Heart right ventricle (tissue), 16 donors: ENCODE results near the gene COL6A3. TPM values are rescaled to one million over a fixed set of nuclear protein-coding genes. Genes with fewer than 3 reads are reported as not detected.

ENCODE experiments used
- ATAC-seq, 8 donors: fragments of 200-7000 bp; cut with Tn5 transposase; one replicate each; pipeline ENCODE4 v1.9.1; 2020; ENCODE audit warnings: mild to moderate bottlenecking in 8 of 8, moderate library complexity in 8 of 8, moderate number of reproducible peaks in 1 of 8
- DNase-seq, 2 donors: peaks; one replicate each; pipeline ENCODE4 v3.0.0-alpha.2; 2020
- H3K27ac ChIP-seq, 10 donors: fragments of 200-600 bp; sonication (generic) in 2 of 10; one replicate each; pipeline versions ENCODE4 v1.5.0 to v1.8.0; 2020 to 2022; ENCODE audit warnings: mild to moderate bottlenecking in 3 of 10
- H3K27me3 ChIP-seq, 7 donors: fragments of 200-600 bp; one replicate each; pipeline ENCODE4 v1.8.0; 2021 to 2022; ENCODE audit warnings: mild to moderate bottlenecking in 2 of 7
- H3K36me3 ChIP-seq, 9 donors: fragments of 200-600 bp; sonication (generic) in 1 of 9; one replicate each; pipeline versions ENCODE4 v1.5.0 to v1.8.0; 2020 to 2022; ENCODE audit warnings: mild to moderate bottlenecking in 2 of 9
- H3K4me1 ChIP-seq, 9 donors: fragments of 200-600 bp; sonication (generic) in 1 of 9; one replicate each; pipeline versions ENCODE4 v1.5.0 to v1.8.0; 2020 to 2022; ENCODE audit warnings: mild to moderate bottlenecking in 4 of 9
- H3K4me3 ChIP-seq, 10 donors: fragments of 200-600 bp; sonication (generic) in 2 of 10; one replicate each; pipeline versions ENCODE4 v1.5.0 to v1.8.0; 2020 to 2022; ENCODE audit warnings: mild to moderate bottlenecking in 7 of 10, moderate library complexity in 2 of 10
- H3K9me3 ChIP-seq, 11 donors: fragments of 200-600 bp in 10 of 11; sonication (generic) in 2 of 11; one replicate each; pipeline versions ENCODE4 v1.5.0 to v1.8.0; 2013 to 2022; ENCODE audit warnings: mild to moderate bottlenecking in 2 of 11, control low read depth in 1 of 11, moderate library complexity in 1 of 11
- CTCF ChIP-seq, 9 donors: fragments of 200-600 bp; sonication (generic) in 2 of 9; IDR thresholded peaks; one replicate each; pipeline versions ENCODE4 v1.5.0 to v1.8.0; 2021 to 2022; ENCODE audit warnings: antibody characterized with exemption in 9 of 9, mild to moderate bottlenecking in 5 of 9, moderate library complexity in 1 of 9
- WGBS, 2 donors: extraction: QIAGEN DNeasy Blood & Tissue Kit; methylation state at CpG; one replicate each; pipeline ENCODE4 v1.1.7; 2013; ENCODE audit warnings: inconsistent platforms in 1 of 2; 5-methylcytosine and 5-hydroxymethylcytosine counted together
- intact Hi-C, 10 donors: fragments of 100-400 bp; cut with DNase I; formaldehyde crosslinking; loops; one replicate each; pipeline versions ENCODE4 v1.11.1 to v1.14.2; 2022
- polyA plus RNA-seq, 2 donors: library from polyadenylated mRNA; stranded (reverse); fragments of 200-250 nt; gene quantifications; one replicate each; pipeline ENCODE4 v1.2.3, GENCODE V29; 2013
- total RNA-seq, 10 donors: library from RNA; stranded (reverse); fragmentation: NEBNext Ultra II Directional in 3 of 10; extraction: Animal tissue kit (Norgen Biotek cat#: 25700) in 3 of 10; gene quantifications; one replicate each; pipeline versions ENCODE4 v1.2.1 to v1.2.4, GENCODE V29; 2021 to 2023
- donor health status: Arrhythmogenic right ventricular cardiomyopathy.
- donor health status: ischemic (EF 13 %, LVEDD 7.1; RV severe dilation, severe dysfunction).
- donor health status: healthy with polysubstance abuse.
- donor health status: DM: no; HTN: yes; CAD: no.
- donor health status: DM: no; HTN: no; CAD: no.
- donor health status: ischemic (EF 25% LVEDD 6.9; RV normal size, moderate dysfunction).
- donor health status: ischemic (EF 25% LVEDD 5.7; RV mildly dilated, moderate dysfunction).
- donor health status: healthy.
- donor health status: DM: yes; HTN: yes; CAD: no.
- donor health status: Ischemic cardiomyopathy.
- donor health status: ischemic (EF 35%, LVEDD 5.7; RV mildly dilated, moderate dysfunction).
- donor health status: nonischemic (EF 11% LVEDD 7.7; RV severe dilation, severe dysfunction).
- donor health status: DM: yes; HTN: yes; CAD: no.
- donor health status: PGD.
- donor health status: ischemic (EF 29% LVEDD 5.4; RV normal size, mild dysfunction).
- donor health status: nonischemic (EF 23%, LVEDD 6.1; RV moderate dilation, normal function).

The COL6A3 gene
- total and polyA plus RNA-seq, 12 donors = 27.7 to 222 (median 47.5) TPM

GRCh38 chr2:237278568-237278967 is 135.4 kb downstream of the COL6A3 start:
- intact Hi-C loops = no loop called here
- no peaks in the 10 kb centered on the region for H3K27me3 ChIP-seq
- H3K9me3 ChIP-seq = peaks cover 0 to 7% (median 0%) of the 10 kb centered on the region in 11 donors
- DNase-seq (peak; percentile 36 to 53), ATAC-seq (peak; percentile 29 to 84 (median 64))
- no peak for TF ChIP-seq CTCF (IDR thresholded peaks at IDR 0.05)
- 61 to 62% methylated on average over 6 of the region's 6 CpGs for WGBS, 2 donors
- no peaks in the 10 kb centered on the region for H3K36me3 ChIP-seq
- H3K27ac ChIP-seq = peak overlapping the region in 8 of 10 donors; percentile 34 to 89 (median 72)
- peaks cover 0 to 20% (median 9%) of the 10 kb centered on the region in 9 donors for H3K4me1 ChIP-seq
- no peak overlapping the region for H3K4me3 ChIP-seq

GRCh38 chr2:237276716-237277490 is 137.1 kb downstream of the COL6A3 start:
- ATAC-seq (no peak), DNase-seq (no peak)
- intact Hi-C loops = no loop called here
- Histone ChIP-seq H3K9me3 (peaks cover 0 to 7% (median 0%) of the 10 kb centered on the region in 11 donors), H3K27me3 (no peaks in the 10 kb centered on the region), H3K4me1 (peaks cover 0 to 20% (median 9%) of the 10 kb centered on the region in 9 donors), H3K27ac (peak overlapping the region in 1 of 10 donors; percentile 89), H3K4me3 (no peak overlapping the region), H3K36me3 (no peaks in the 10 kb centered on the region)
- 93% methylated on average over 8 of the region's 8 CpGs for WGBS, 2 donors
- TF ChIP-seq CTCF (IDR thresholded peaks at IDR 0.05) = no peak

Other genes starting within 250 kb of the COL6A3 start
- 10 to 100 TPM; 22.3 to 48.5 (median 40.8) TPM for gene MLPH, start 73.1 kb upstream of the COL6A3 start, total RNA-seq
- gene MLPH, start 73.1 kb upstream of the COL6A3 start, polyA plus RNA-seq = 10 to 100 TPM in 1 of 2 donors, 1 to 10 TPM in 1; 9.7 to 60.0 TPM
- not detected for gene PRLH, start 152.4 kb upstream of the COL6A3 start, total RNA-seq
- gene PRLH, start 152.4 kb upstream of the COL6A3 start, polyA plus RNA-seq = not detected
- gene RAB17, start 176.6 kb upstream of the COL6A3 start, total RNA-seq = 1 to 10 TPM; 1.9 to 6.9 (median 4.6) TPM
- 1 to 10 TPM; 4.8 to 7.6 TPM for gene RAB17, start 176.6 kb upstream of the COL6A3 start, polyA plus RNA-seq
- gene LRRFIP1, start 213.4 kb upstream of the COL6A3 start, total RNA-seq = 100 to 1,000 TPM in 9 of 10 donors, 10 to 100 TPM in 1; 91.5 to 132 (median 112) TPM
- 100 to 1,000 TPM; 103 to 111 TPM for gene LRRFIP1, start 213.4 kb upstream of the COL6A3 start, polyA plus RNA-seq